B cell (primary cell): ENCODE data around the gene PRKAR1A.

Source experiments
- CTCF ChIP-seq: fragments of 200-600 bp; IDR thresholded peaks from one replicate; pipeline ENCODE4 v1.8.0; 2022; ENCODE audit warnings: antibody characterized with exemption, mild to moderate bottlenecking
- EZH2 ChIP-seq: IDR thresholded peaks from 2 replicates; pipeline ENCODE4 v1.6.1; 2012; ENCODE audit warnings: borderline replicate concordance, low read depth, mild to moderate bottlenecking, moderate library complexity, low read length; ENCODE audit not compliant: insufficient read depth, poor library complexity, severe bottlenecking

GRCh38 chr17:68587847-68588246 lies 75.6 kb downstream of the PRKAR1A start:
- TF ChIP-seq CTCF (no peak), EZH2 (no peak)
